HuH-7.5 (cell line): ENCODE measurements around the gene P2RX2.

Source experiments
- DNase-seq: peaks from one replicate; pipeline ENCODE4 v3.0.0; 2011; ENCODE audit warnings: low spot score

P2RX2 gene

DNA sequence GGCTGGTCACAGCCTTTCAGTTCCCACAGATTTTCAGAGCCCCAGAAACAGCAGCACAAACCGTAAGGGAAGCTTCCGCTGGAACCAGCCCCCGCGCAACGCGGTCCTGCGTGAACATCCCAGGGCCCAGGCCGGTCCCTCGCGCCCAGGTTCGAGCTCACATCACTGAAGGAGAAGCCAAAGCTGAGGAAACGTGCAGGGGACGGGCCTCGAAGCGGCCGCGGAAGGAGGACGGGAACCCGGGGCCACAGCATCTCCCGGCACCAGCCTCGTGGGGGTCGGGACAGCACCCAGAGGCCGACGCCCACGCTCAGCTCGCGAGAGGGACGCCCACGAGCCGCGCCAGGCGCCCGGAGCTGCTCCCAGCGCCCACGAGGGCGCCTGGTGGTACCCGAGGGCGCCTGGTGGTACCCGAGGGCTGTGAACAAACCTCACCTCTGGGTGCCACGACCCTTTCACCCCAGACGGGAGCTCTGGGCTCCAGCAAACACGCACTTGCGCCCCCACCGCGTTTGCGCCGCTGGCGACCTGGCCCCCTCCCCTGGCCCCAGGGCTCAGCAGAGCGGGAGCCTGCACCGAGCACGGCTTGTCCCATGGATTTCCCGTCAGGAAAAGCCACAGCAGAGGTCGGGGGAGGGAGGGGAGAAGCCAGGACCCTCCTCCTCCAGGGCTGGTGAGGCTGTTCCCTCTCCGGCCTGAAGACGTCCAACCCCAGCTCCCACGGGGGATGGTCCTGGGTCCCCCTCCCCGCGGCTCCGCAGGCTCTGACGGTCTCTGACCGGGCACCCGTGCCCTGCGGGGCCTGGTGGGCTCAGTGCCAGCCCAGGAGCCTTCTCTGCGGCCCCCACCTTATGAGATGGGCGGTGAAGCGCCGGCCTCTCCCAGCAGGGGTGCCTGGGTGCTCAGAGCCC lies 15.1 kb upstream of the P2RX2 start:
- DNase-seq = no peak

DNA sequence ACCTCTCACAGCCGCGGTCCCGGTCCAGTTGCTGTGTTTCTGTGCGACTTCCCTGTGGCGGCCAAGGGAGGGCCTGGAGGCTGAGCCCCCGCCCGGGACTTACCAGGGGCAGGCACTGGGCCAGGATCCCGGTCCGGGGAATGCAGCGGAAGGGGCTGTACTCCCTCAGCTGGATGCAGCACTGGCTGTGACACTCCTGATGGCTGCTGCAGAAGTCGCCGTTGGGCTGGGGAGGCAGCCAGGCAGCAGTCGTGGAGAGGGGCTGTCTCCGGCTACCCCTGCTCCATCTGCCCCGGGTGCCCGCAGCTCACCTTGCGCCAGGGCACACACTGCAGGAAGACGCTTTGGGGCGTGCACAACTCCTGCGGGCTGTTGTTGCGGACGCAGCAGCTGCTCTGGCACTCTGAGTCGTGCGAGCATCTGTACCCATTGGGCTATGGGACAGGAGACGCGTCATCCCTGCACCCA lies 14.4 kb upstream of the P2RX2 start:
- DNase-seq = no peak

DNA sequence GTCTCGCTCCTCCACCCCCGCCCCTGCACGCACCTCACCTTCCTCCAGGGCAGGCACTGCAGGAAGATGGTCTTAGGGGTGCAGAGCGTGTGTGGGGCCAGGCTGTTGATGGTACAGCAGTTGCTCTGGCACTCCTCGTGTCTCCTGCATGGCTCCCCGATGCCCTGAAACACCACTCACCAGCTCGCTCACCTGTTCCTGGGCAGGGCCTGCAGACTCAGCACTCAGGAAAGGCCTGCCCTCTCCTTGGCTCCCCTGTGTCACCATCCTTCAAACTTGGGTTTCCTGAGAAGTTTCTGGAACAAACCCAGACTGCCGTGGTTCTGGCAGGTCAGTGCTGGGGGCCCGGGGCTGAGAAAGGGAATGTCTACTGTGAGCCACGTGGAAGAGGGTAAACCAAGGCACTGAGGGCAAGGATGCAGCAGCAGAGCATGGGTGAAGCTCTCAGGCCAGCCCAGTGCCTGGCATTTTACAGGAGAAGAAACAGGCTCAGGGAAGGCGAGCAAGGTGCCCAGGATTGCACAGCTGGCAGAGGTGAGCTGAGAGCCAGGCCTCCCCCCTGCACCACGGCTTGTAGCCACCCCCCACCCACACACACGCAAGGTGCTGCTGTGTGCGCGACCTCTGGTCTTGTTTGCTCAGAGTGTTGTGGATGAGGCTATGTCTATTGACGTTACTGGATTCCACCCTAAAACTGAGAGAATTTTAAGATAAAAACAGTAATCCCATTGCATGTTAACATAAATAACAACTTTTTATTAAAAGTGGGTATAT lies 13.7 kb upstream of the P2RX2 start:
- DNase-seq = no peak

DNA sequence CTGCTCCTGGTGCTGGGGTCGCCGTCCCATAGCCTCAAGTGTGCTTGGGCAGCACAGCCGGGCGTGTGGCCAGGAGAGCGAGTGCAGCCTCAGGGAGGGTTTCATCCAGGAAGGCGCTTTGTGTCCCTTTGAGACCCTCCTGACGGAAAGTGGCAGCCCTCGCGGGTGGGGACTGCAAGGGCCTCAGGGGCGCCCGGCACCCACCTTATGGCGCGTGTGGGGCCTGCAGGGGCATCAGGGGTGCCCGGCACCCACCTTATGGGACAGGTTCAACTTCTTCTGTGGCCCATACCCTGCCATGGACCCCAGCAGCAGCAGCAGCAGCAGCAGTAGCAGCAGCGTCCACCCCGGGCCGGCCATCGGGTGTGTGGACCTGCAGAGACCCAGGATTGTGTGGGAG lies 12.7 kb upstream of the P2RX2 start:
- DNase-seq = no peak

DNA sequence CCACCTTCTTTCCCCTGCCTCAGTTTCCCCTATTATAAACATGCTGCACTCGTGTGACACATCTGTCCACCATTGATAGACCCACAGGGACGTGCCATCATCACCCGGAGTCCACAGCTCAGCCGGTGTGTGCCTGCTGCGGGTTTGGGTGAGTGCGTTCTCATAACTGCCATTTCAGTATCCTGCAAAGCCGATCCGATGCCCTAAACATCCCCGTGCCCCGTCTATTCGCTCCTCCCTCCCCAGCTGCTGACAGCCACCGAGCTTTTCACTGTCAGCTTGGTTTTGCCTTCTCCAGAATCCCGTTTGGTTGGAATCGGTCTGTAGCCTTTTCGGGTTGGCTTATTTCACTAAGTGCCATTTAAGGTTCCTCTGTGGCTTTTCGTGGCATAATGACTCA lies 12.1 kb upstream of the P2RX2 start:
- no peak for DNase-seq

DNA sequence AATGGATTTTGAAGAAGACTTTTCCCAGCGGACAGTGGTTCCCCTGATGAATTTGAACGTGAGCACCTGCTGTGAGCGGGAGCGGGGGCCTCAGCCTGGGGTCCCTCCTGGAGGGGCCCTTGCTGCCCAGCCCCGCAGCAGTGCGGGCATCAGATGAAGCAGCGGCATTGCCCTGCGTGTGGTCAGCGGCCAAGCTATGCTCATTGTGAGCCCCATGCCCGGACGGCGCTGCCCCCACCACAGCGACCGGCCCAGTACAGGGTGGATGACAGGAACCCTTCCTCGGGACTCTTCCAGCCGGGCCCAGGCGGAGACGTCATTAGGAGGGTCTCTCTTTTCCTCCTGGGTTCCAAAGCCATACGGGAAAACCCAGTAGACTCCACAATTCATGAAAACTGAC lies 11.6 kb upstream of the P2RX2 start:
- no peak for DNase-seq

DNA sequence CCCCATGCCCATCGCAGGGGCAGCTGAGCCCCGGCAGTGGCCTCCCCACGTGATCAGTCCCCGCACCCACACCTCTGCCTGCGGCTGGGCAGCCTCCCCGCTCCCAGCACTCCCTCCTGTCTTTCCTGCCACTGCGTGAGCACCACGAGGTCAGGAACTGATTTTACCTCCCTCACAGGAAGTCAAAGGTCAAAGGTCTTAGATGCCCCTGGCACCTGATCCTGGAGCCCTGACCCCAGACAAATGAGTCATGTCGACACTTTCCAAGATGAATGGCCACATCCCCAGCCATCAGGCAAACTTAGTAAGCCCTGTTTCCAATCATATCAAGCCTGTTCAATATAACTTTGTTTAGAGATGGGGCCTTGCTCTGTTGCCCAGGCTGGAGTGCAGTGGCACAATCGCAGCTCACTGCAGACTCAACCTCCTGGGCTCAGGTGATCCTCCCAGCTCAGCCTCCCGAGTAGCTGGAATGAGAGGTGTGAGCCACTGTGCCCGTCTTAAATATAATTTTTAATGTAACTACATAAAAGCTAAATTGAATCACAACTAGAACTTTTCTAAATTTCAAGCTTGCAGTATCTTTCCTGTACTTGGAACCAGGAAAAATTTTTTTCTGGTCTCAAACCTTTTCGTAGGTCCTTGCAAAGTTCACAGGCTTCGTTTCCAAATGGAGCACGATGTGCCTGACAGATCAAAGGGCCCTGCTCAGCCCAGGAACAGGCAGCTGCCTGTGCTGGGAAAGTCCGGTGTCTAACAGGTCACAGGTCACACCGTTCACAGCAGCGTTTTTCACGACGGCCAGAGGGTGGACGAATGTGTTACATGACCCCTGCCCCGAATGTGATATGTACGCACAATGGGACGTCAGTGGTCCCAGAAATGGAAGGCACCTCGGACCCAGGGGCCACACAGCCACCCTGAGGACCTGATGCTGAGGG lies 10.1 kb upstream of the P2RX2 start:
- no peak for DNase-seq

DNA sequence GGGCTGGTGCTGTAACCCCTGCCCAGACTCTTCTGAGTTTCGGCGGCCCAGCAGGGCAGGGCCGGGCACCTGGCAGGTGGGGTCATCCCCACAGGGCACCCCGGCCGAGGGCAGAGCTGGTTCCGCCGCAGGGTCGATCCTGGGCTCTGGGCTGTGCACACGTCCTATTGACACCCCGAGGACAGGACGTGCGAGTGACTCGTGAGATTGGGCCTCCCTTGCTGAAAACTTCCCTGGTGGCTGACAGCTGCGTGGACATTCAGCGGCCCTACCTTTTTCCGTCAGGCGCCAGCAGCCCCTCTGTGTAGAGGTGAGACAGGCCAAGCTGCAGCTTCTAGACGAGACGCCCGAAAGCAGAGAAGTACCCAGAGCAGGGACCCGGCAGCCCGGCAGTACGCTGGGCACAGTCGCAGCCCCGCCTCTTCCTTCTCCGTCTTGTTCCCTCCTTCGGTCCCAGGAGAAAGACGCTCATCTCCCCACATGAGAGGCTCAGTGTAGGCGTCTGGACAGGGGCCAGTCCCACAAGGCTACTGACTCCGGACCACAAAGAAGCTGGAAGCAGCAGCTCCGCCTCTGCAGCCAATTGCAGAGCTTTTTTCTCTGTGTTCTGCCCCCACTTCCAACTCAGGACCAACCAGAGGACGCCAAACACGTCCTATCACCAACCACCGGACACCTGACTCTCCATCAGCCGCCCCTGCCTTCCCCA lies 8.4 kb upstream of the P2RX2 start, which contains the start of gene LRCOL1:
Gene LRCOL1 (minus strand): TSS at position 532 of the 709 bp plus-strand sequence. CDS start 4,331 bp downstream, outside the sequence.
- no peak for DNase-seq

DNA sequence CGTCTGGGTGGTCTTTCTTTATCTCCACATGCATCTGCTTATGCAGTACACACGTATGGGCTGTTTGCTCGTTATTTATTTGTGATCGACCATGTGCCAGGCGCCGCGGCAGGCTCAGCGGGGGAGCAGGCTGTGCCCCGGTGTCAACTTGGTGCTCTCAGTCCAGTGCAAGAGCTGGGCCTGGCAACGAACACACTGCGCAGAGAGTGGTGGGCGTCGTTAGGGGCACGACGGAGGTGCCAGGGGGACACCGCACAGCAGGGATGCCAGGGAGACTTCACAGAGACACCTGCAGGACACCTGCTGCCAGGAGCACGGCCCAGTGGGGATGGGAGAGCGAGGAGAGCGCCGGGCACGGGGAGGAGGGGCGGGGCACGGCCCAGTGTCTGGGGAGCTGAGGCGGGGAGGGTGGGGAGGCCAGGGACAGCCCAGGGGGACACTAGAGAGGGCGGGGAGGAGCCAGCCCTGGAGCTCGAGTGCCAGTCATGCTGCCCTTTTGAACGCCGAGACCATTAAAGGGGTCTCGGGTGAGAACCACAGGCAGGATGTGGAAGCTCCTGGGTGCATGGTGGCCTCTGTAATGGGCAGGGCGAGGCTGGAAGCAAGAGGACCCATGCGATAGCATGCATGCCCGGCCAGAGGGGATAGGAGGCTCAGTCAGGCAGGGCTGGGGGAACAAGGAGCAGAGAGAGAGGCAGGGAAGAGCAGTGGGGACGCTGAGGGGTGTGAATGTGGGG lies 7.5 kb upstream of the P2RX2 start:
- DNase-seq = no peak

DNA sequence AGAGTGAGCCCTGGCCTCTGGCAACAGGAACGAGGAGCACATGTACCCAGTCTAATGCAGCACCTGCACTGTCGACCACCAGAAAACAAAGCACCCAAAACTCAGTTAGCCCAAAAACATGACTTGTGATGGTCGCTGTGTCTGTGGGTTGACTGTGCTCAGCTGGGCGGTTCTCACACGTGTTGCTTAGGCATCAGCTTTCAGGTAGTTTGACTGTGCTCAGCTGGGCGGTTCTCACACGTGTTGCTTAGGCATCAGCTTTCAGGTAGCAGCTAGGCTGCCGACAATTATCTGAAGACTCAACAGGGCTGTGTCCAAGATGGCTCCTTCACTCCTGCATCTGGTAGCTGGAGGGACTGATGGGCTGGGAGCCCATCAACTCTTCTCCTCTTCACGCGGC lies 7.0 kb upstream of the P2RX2 start:
- no peak for DNase-seq

DNA sequence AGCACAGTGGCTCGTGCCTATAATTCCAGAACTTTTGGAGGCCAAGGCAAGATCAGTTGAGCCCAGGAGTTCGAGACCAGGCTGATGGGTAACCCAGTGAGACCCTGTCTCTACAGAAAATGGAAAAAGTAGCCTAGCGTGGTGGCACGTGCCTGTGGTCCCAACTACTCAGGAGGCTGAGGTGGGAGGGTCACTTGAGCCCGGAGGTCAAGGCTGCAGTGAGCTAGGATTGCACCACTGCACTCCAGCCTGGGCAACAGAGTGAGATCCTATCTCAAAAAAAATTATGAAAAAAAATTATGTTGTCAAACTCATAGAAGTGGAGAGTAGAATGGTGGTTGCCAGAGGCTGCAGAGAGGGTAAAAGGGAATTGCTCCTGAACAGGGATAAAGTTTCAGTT lies 4.5 kb upstream of the P2RX2 start:
- DNase-seq = no peak

DNA sequence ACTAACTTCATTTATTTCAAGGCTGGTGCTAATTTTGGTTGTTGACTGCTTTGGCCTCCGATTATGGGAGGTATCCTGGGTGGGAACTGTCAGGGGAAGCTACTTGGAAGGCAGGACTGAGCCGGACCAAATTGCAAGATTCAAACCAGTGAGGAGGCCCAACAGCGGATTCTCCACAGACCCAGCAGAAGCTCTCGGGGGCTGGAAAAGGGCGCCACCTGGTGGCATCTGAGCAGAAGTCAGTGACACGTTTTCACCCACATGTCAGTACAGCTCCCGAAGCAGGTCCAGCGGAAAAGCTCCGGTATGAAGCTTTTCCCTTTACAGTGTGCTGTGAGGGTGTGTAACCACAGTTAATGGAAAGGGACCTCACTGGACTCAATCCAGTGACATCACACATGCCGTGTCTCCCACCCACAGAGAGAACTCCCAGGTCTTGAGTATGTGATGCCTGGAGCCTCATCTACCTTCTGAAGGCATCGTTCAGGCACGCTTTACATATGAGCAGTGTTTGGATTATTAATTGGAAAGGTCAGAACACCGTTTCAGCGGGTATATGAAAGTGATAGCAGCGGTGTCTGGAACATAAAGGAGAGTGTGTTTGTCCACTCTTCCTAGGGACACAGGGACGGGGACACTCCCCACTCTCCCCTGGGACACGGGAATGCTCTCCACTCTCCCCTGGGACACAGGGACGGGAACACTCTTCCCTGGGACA lies 3.6 kb upstream of the P2RX2 start:
- peak; percentile 90 for DNase-seq

DNA sequence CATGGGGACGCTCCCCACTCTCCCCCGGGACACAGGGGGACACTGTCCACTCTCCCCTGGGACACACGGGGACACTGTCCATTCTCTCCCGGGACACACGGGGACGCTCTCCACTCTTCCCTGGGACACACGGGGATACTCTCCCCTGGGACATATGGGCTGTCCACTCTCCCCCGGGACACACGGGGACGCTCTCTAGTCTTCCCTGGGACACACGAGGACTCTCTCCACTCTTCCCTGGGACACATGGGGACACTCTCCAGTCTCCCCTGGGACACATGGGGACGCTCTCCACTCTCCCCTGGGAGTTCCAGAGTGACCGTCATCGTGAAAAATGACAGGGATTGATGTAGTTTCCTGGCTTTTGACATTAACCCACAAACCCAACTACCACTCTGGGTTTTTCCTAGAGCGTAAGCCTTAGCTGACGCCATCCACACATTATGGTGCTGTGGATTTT lies 3.0 kb upstream of the P2RX2 start:
- no peak for DNase-seq

DNA sequence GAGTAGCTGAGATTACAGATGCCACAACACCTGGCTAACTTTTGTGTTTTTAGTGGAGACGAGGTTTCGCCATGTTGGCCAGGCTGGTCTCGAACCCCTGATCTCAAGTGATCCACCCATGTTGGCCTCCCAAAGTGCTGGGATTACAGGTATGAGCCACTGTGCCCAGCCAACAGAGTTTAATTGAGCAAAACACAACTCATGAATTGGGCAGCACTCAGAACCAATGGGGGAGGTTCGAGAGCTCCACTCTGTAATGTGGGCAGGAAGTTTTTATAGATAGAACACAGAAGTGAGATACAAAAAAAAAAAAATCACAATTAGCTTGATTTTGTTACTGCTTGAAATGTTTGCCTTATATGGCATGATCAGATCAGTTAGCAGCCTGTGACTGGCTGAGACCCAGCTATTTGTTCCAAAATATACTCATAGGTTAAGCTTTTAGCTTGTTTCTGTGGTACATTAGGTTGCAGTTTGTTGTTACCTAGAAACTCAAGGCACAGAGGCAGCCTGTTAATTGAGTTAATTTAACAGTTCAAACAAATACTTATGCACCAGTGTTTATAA lies 1.4 kb upstream of the P2RX2 start:
- no peak for DNase-seq

DNA sequence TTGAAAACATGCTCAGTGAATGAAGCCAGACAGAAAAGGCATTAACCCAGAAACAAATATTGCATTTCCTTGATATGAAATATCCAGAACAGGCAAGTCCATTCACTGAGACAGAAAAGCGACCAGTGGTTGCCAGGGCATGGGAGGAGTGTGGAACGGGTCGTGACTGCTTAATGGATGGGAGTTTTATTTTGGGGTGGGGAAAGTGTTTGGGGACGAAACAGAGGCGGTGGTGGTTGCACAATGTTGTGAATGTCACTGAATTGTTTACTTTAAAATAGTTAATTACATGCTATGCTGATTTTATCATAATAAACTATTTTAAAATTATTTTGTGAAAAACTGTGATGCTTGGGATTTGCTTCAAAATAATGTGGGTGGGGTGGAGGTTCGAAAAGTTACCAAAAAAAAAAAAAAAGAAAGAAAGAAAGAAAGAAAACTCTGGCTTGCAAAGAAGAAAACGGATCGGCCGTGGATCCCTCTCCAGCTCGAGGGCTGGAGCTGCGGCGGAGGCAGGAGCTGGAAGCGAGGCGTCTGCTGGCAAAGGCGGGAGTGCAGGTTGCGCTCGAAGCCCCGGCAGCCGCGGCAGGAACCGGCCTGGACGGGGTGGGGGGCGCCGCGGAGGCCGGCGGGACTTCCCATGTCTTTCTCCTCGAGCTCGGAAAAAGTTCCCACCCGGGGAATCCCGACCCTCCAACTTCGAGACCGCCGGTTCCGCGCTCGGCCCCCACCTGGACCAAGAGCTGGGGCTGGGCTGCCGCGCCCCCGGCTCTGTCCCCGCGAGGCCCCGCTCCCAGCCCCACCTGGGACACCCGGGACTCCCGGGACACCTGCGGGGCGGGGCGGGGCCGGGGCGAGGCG lies 524 bp upstream of the P2RX2 start:
- no peak for DNase-seq

DNA sequence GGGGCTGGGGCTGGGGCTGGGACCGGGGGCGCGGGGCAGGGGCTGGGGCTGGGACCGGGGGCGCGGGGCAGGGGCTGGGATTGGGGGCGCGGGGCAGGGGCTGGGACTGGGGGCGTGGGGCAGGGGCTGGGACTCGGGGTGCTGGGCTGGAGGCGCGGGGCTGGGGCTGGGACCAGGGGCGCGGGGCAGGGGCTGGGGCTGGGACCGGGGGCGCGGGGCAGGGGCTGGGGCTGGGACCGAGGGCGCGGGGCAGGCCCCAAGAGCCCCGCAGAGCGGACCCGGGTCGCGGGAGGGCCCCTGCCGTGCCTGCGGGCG lies 452 bp downstream of the P2RX2 start:
- no peak for DNase-seq

DNA sequence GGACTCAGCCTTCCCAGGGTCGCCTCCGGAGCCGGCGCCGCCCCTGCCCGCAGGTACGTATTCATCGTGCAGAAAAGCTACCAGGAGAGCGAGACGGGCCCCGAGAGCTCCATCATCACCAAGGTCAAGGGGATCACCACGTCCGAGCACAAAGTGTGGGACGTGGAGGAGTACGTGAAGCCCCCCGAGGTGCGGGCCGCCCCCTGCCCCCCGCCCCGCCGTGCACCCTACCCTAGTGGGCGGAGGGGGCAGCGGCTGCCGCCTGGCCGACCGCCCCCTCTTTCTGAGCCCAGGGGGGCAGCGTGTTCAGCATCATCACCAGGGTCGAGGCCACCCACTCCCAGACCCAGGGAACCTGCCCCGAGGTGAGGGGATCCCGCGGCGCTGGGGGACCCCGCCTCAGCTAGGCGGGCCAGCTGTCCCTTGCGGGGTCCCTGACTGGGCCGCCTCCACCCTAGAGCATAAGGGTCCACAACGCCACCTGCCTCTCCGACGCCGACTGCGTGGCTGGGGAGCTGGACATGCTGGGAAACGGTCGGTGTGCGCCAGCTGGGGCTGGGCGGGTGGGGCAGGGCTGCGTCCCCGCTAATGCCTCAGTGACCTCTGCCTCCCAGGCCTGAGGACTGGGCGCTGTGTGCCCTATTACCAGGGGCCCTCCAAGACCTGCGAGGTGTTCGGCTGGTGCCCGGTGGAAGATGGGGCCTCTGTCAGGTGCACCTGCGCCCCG lies 973 bp downstream of the P2RX2 start:
- no peak for DNase-seq
